Neuronal stem cell (in vitro differentiated cells): ENCODE measurements around the gene SMIM29.
A peak's percentile ranks its signal among the peaks of the same experiment; 100 is the strongest.

ENCODE experiments used
- DNase-seq: peaks from one replicate; pipeline ENCODE4 v3.0.0-alpha.2; 2013; ENCODE audit warnings: low spot score
- H2AFZ ChIP-seq: one replicate; pipeline ENCODE4 v1.6.1; 2013; ENCODE audit warnings: mild to moderate bottlenecking, low read length, inconsistent platforms
- H2AK5ac ChIP-seq: 2 replicates; pipeline ENCODE4 v1.6.1; 2013; ENCODE audit warnings: low read depth, mild to moderate bottlenecking, inconsistent platforms, low read length, moderate library complexity, mixed read lengths
- H2BK120ac ChIP-seq: 2 replicates; pipeline ENCODE4 v1.6.1; 2013; ENCODE audit warnings: low read depth, mild to moderate bottlenecking, inconsistent platforms, low read length, moderate library complexity, mixed read lengths
- H2BK12ac ChIP-seq: one replicate; pipeline ENCODE4 v1.6.1; 2013; ENCODE audit warnings: low read length, inconsistent platforms
- H2BK15ac ChIP-seq: 2 replicates; pipeline ENCODE4 v1.6.1; 2013; ENCODE audit warnings: mild to moderate bottlenecking, low read length, inconsistent platforms, mixed read lengths
- H2BK5ac ChIP-seq: one replicate; pipeline ENCODE4 v1.6.1; 2013; ENCODE audit warnings: inconsistent platforms, mild to moderate bottlenecking, low read length, moderate library complexity
- H3K14ac ChIP-seq: one replicate; pipeline ENCODE4 v1.6.1; 2013; ENCODE audit warnings: low read length, inconsistent platforms
- H3K18ac ChIP-seq: 2 replicates; pipeline ENCODE4 v1.6.1; 2013; ENCODE audit warnings: low read length, inconsistent platforms
- H3K23ac ChIP-seq: 2 replicates; pipeline ENCODE4 v1.6.1; 2013; ENCODE audit warnings: low read depth, mild to moderate bottlenecking, mixed read lengths, low read length, inconsistent platforms; ENCODE audit not compliant: poor library complexity
- H3K27ac ChIP-seq: replicated peaks from 3 replicates; pipeline ENCODE4 v1.5.1; 2013; ENCODE audit warnings: low read length, inconsistent platforms
- H3K27me3 ChIP-seq, 3 experiments: 2 replicates each; pipeline ENCODE4 v1.6.1; 2013; ENCODE audit warnings: low read length in 3 of 3, mild to moderate bottlenecking in 2 of 3, inconsistent platforms in 1 of 3, low read depth in 1 of 3, mixed read lengths in 1 of 3, moderate library complexity in 1 of 3; ENCODE audit not compliant: control insufficient read depth in 3 of 3, insufficient read depth in 3 of 3
- H3K36me3 ChIP-seq, 2 donors: replicated peaks in 1 of 2; 2 replicates each; pipeline ENCODE4 v1.6.1; 2013; ENCODE audit warnings: low read length in 2 of 2; ENCODE audit not compliant: control insufficient read depth in 2 of 2, insufficient read depth in 2 of 2
- H3K4ac ChIP-seq: 2 replicates; pipeline ENCODE4 v1.6.1; 2013; ENCODE audit warnings: inconsistent platforms, mild to moderate bottlenecking, low read length, moderate library complexity
- H3K4me1 ChIP-seq, 2 donors: 1 replicate in 1 of 2; 2 replicates in 1 of 2; pipeline ENCODE4 v1.6.1; 2013; ENCODE audit warnings: low read length in 2 of 2, low read depth in 1 of 2; ENCODE audit not compliant: control insufficient read depth in 2 of 2, insufficient read depth in 1 of 2
- H3K4me2 ChIP-seq: one replicate; pipeline ENCODE4 v1.6.1; 2013; ENCODE audit warnings: mild to moderate bottlenecking, low read length, inconsistent platforms; ENCODE audit not compliant: insufficient read depth, poor library complexity, severe bottlenecking
- H3K4me3 ChIP-seq, 2 donors: 2 replicates each; pipeline ENCODE4 v1.5.1; 2013; ENCODE audit warnings: low read length in 2 of 2, mild to moderate bottlenecking in 2 of 2, inconsistent platforms in 1 of 2, moderate library complexity in 1 of 2
- H3K79me1 ChIP-seq: one replicate; pipeline ENCODE4 v1.6.1; 2013; ENCODE audit warnings: low read depth, mild to moderate bottlenecking, inconsistent platforms, low read length, moderate library complexity
- H3K9ac ChIP-seq: one replicate; pipeline ENCODE4 v1.6.1; 2013; ENCODE audit warnings: mild to moderate bottlenecking, low read depth, low read length, inconsistent platforms; ENCODE audit not compliant: poor library complexity
- H3K9me3 ChIP-seq, 2 donors: replicated peaks in 1 of 2; 2 replicates each; pipeline versions ENCODE3 to v1.6.1; 2013; ENCODE audit warnings: low read length in 2 of 2, mild to moderate bottlenecking in 2 of 2, inconsistent platforms in 1 of 2, low read depth in 1 of 2, mixed read lengths in 1 of 2, moderate library complexity in 1 of 2; ENCODE audit not compliant: control insufficient read depth in 2 of 2, insufficient read depth in 1 of 2
- H4K8ac ChIP-seq: one replicate; pipeline ENCODE4 v1.6.1; 2013; ENCODE audit warnings: low read depth, mild to moderate bottlenecking, inconsistent platforms, low read length, moderate library complexity
- H4K91ac ChIP-seq: one replicate; pipeline ENCODE4 v1.6.1; 2013; ENCODE audit warnings: low read length, low read depth, mild to moderate bottlenecking, inconsistent platforms; ENCODE audit not compliant: poor library complexity
- WGBS, 2 donors: extraction: QIAGEN DNeasy Blood & Tissue Kit; methylation state at CpG; one replicate each; pipeline ENCODE4 v1.1.7; 2013; ENCODE audit warnings: missing lambda C conversion rate in 2 of 2, mixed read lengths in 1 of 2; ENCODE audit not compliant: insufficient read length in 2 of 2, insufficient replicate concordance in 1 of 2; ENCODE audit errors: extremely low coverage in 2 of 2; 5-methylcytosine and 5-hydroxymethylcytosine counted together

The SMIM29 gene

GRCh38 chr6:34243901-34244884 lies 4.6 kb downstream of the SMIM29 start:
- H3K4me2 ChIP-seq, result no peak overlapping the region
- H3K9me3 ChIP-seq, result peaks cover 0 to 1% of the 10 kb centered on the region in 2 donors
- H3K9ac ChIP-seq, result no peak overlapping the region
- no peak for DNase-seq
- no peak overlapping the region for H3K4ac ChIP-seq
- H2AFZ ChIP-seq, result no peak overlapping the region
- no peak overlapping the region for H3K18ac ChIP-seq
- H2AK5ac ChIP-seq, result no peak overlapping the region
- H3K23ac ChIP-seq, result peak overlapping the region; percentile 46
- H3K4me1 ChIP-seq, result peaks cover 12 to 21% of the 10 kb centered on the region in 2 donors
- no peak overlapping the region for H2BK120ac ChIP-seq
- no peak overlapping the region for H3K14ac ChIP-seq
- peak overlapping the region; percentile 47 for H3K27ac ChIP-seq
- peaks cover 36 to 65% of the 10 kb centered on the region in 2 donors for H3K36me3 ChIP-seq
- H2BK15ac ChIP-seq, result no peak overlapping the region
- no CpG with 5 or more reads among the region's 19 CpGs for WGBS, 2 donors
- H2BK5ac ChIP-seq, result peak overlapping the region; percentile 20
- no peak overlapping the region for H4K8ac ChIP-seq
- no peaks in the 10 kb centered on the region for H3K27me3 ChIP-seq
- no peak overlapping the region for H3K4me3 ChIP-seq
- H4K91ac ChIP-seq, result no peak overlapping the region
- no peak overlapping the region for H2BK12ac ChIP-seq
- peaks cover 7% of the 10 kb centered on the region for H3K79me1 ChIP-seq

- Histone ChIP-seq H3K36me3 (peaks cover 36 to 70% of the 10 kb centered on the region in 2 donors), H3K9me3 (no peaks in the 10 kb centered on the region), H3K79me1 (peaks cover 7% of the 10 kb centered on the region), H3K23ac (peak overlapping the region; percentile 35), H3K4me2 (no peak overlapping the region), H2BK120ac (no peak overlapping the region), H2BK5ac (peak overlapping the region; percentile 20), H2AK5ac (no peak overlapping the region), H3K27ac (no peak overlapping the region), H4K8ac (no peak overlapping the region), H3K14ac (no peak overlapping the region), H3K4me3 (no peak overlapping the region), H3K18ac (no peak overlapping the region), H3K4me1 (peaks cover 12 to 18% of the 10 kb centered on the region in 2 donors), H3K27me3 (no peaks in the 10 kb centered on the region), H4K91ac (no peak overlapping the region), H2AFZ (no peak overlapping the region), H3K4ac (no peak overlapping the region), H2BK12ac (no peak overlapping the region), H2BK15ac (no peak overlapping the region), H3K9ac (no peak overlapping the region)
- DNase-seq, result no peak
- WGBS, 2 donors, result no CpG with 5 or more reads among the region's 5 CpGs
These were observed 5.6 kb downstream of the SMIM29 start for GRCh38 chr6:34243131-34243771.

GRCh38 chr6:34242252-34243130 lies 6.3 kb downstream of the SMIM29 start:
- Histone ChIP-seq H2AK5ac (no peak overlapping the region), H3K36me3 (peaks cover 36 to 70% of the 10 kb centered on the region in 2 donors), H3K14ac (no peak overlapping the region), H3K9me3 (no peaks in the 10 kb centered on the region), H3K4ac (no peak overlapping the region), H3K18ac (no peak overlapping the region), H4K8ac (no peak overlapping the region), H3K27ac (no peak overlapping the region), H2BK12ac (no peak overlapping the region), H3K9ac (no peak overlapping the region), H3K4me2 (no peak overlapping the region), H3K4me1 (peaks cover 11 to 14% of the 10 kb centered on the region in 2 donors), H3K27me3 (no peaks in the 10 kb centered on the region), H2AFZ (no peak overlapping the region), H2BK120ac (no peak overlapping the region), H2BK5ac (no peak overlapping the region), H3K23ac (no peak overlapping the region), H2BK15ac (no peak overlapping the region), H3K4me3 (no peak overlapping the region), H4K91ac (no peak overlapping the region), H3K79me1 (peaks cover 7% of the 10 kb centered on the region)
- WGBS, 2 donors, result no CpG with 5 or more reads among the region's 7 CpGs
- no peak for DNase-seq
